Upper lobe of left lung (tissue), 6 donors: ENCODE results near the gene EXOC4. TPM values are rescaled to one million over a fixed set of nuclear protein-coding genes. Genes with fewer than 3 reads are reported as not detected.

Source experiments
- ATAC-seq, 2 donors: fragments of 200-7000 bp; cut with Tn5 transposase; one replicate each; pipeline ENCODE4 v1.9.1; 2022; ENCODE audit warnings: mild to moderate bottlenecking in 2 of 2, moderate library complexity in 2 of 2; ENCODE audit not compliant: low FRiP score in 2 of 2
- DNase-seq, 2 donors: peaks; one replicate each; pipeline ENCODE4 v3.0.0-alpha.2; 2019 to 2020
- H3K27ac ChIP-seq, 4 donors: fragments of 200-600 bp; sonication (generic); one replicate each; pipeline ENCODE4 v1.5.1; 2016 to 2019
- H3K27me3 ChIP-seq, 4 donors: fragments of 200-600 bp; sonication (generic); one replicate each; pipeline ENCODE4 v1.5.1; 2017 to 2019
- H3K36me3 ChIP-seq, 4 donors: fragments of 200-600 bp; sonication (generic); one replicate each; pipeline ENCODE4 v1.5.1; 2016 to 2019
- H3K4me1 ChIP-seq, 4 donors: fragments of 200-600 bp; sonication (generic); one replicate each; pipeline ENCODE4 v1.5.1; 2018 to 2019
- H3K4me3 ChIP-seq, 4 donors: fragments of 200-600 bp; sonication (generic); one replicate each; pipeline ENCODE4 v1.5.1; 2017 to 2019; ENCODE audit warnings: mild to moderate bottlenecking in 2 of 4, moderate library complexity in 1 of 4
- H3K9me3 ChIP-seq, 4 donors: fragments of 200-600 bp; sonication (generic); one replicate each; pipeline ENCODE4 v1.5.1; 2018 to 2019
- CTCF ChIP-seq, 6 experiments: fragments of 450-650 bp in 4 of 6; fragments of 200-600 bp in 2 of 6; sonication (generic) in 2 of 6; IDR thresholded peaks; one replicate each; pipeline ENCODE4 v1.5.1; 2016 to 2019; ENCODE audit warnings: antibody characterized with exemption in 6 of 6
- EP300 ChIP-seq, 4 donors: sonication (generic); formaldehyde crosslinking; IDR thresholded peaks; one replicate each; pipeline ENCODE4 v1.5.1; 2017; ENCODE audit warnings: antibody characterized with exemption in 4 of 4, control low read depth in 2 of 4
- POLR2A ChIP-seq, 4 donors: fragments of 450-650 bp; IDR thresholded peaks; one replicate each; pipeline ENCODE4 v1.5.1; 2016 to 2017; ENCODE audit warnings: antibody characterized with exemption in 4 of 4, mild to moderate bottlenecking in 2 of 4
- POLR2AphosphoS5 ChIP-seq, 2 donors: sonication (generic); formaldehyde crosslinking; IDR thresholded peaks; one replicate each; pipeline ENCODE4 v1.5.1; 2017; ENCODE audit warnings: antibody characterized with exemption in 2 of 2
- WGBS, 2 donors: methylation state at CpG; one replicate each; pipeline ENCODE4 v1.1.5; 2017 to 2018; 5-methylcytosine and 5-hydroxymethylcytosine counted together
- total RNA-seq, 6 donors: library from RNA; depleted of rRNA in 4 of 6; stranded (reverse); fragments of >200 nt in 4 of 6; gene quantifications; one replicate each; pipeline versions ENCODE4 v1.1.0 to v1.2.1, GENCODE V29; 2016 to 2021
- donor health status: DM: no; HTN: no; CAD: no; lungs with moderate emphysema.
- donor health status: DM: no; HTN: yes; CAD: no; lungs with severe emphysema.

EXOC4 gene
- total RNA-seq, 6 donors from 2014 or later, result 56.3 to 325 (median 99.4) TPM

- TF ChIP-seq POLR2AphosphoS5 (IDR thresholded peaks at IDR 0.05) (no peak), CTCF (IDR thresholded peaks at IDR 0.05) (no peak), POLR2A (IDR thresholded peaks at IDR 0.05) (no peak), EP300 (IDR thresholded peaks at IDR 0.05) (no peak)
- Histone ChIP-seq H3K27me3 (no peaks in the 10 kb centered on the region), H3K4me1 (no peaks in the 10 kb centered on the region), H3K27ac (no peak overlapping the region), H3K9me3 (peaks cover 0 to 20% (median 9%) of the 10 kb centered on the region in 4 donors), H3K4me3 (no peak overlapping the region), H3K36me3 (no peaks in the 10 kb centered on the region)
- DNase-seq (no peak), ATAC-seq (no peak)
Observed at GRCh38 chr7:134088199-134088598, 835.3 kb downstream of the EXOC4 start.

- peaks cover 0 to 20% (median 9%) of the 10 kb centered on the region in 4 donors for H3K9me3 ChIP-seq
- no peak for DNase-seq
- no peak overlapping the region for H3K4me3 ChIP-seq
- ATAC-seq, result no peak
- H3K27me3 ChIP-seq, result no peaks in the 10 kb centered on the region
- 81 to 86% methylated on average over 4 of the region's 4 CpGs for WGBS, 2 donors
- H3K4me1 ChIP-seq, result no peaks in the 10 kb centered on the region
- TF ChIP-seq POLR2A (IDR thresholded peaks at IDR 0.05), result no peak
- no peak for TF ChIP-seq EP300 (IDR thresholded peaks at IDR 0.05)
- TF ChIP-seq POLR2AphosphoS5 (IDR thresholded peaks at IDR 0.05), result no peak
- TF ChIP-seq CTCF (IDR thresholded peaks at IDR 0.05), result no peak
- no peaks in the 10 kb centered on the region for H3K36me3 ChIP-seq
- H3K27ac ChIP-seq, result no peak overlapping the region
Observed at GRCh38 chr7:134089446-134089845, 836.6 kb downstream of the EXOC4 start.

- WGBS, 2 donors, result 82 to 90% methylated on average over 4 of the region's 4 CpGs
- DNase-seq (no peak), ATAC-seq (no peak)
- no peak overlapping the region for H3K4me3 ChIP-seq
- H3K27ac ChIP-seq, result no peak overlapping the region
- no peaks in the 10 kb centered on the region for H3K27me3 ChIP-seq
- H3K4me1 ChIP-seq, result no peaks in the 10 kb centered on the region
- H3K36me3 ChIP-seq, result no peaks in the 10 kb centered on the region
- TF ChIP-seq POLR2A (IDR thresholded peaks at IDR 0.05), result no peak
- no peaks in the 10 kb centered on the region for H3K9me3 ChIP-seq
Observed at GRCh38 chr7:134098072-134098471, 845.2 kb downstream of the EXOC4 start.

GRCh38 chr7:134101716-134102115 is 848.8 kb downstream of the EXOC4 start:
- Histone ChIP-seq H3K27ac (no peak overlapping the region), H3K4me3 (no peak overlapping the region), H3K9me3 (no peaks in the 10 kb centered on the region), H3K36me3 (no peaks in the 10 kb centered on the region), H3K4me1 (no peaks in the 10 kb centered on the region), H3K27me3 (no peaks in the 10 kb centered on the region)
- DNase-seq (no peak), ATAC-seq (no peak)
- 30 to 39% methylated on average over 3 of the region's 3 CpGs for WGBS, 2 donors
- TF ChIP-seq POLR2A (IDR thresholded peaks at IDR 0.05), result no peak
- no peak for TF ChIP-seq CTCF (IDR thresholded peaks at IDR 0.05)
- TF ChIP-seq EP300 (IDR thresholded peaks at IDR 0.05), result no peak
- TF ChIP-seq POLR2AphosphoS5 (IDR thresholded peaks at IDR 0.05), result no peak

- Histone ChIP-seq H3K9me3 (no peaks in the 10 kb centered on the region), H3K4me1 (no peaks in the 10 kb centered on the region), H3K27ac (no peak overlapping the region), H3K36me3 (no peaks in the 10 kb centered on the region), H3K4me3 (no peak overlapping the region), H3K27me3 (no peaks in the 10 kb centered on the region)
- ATAC-seq, result no peak
- no peak for DNase-seq
- TF ChIP-seq POLR2A (IDR thresholded peaks at IDR 0.05), result no peak
- no peak for TF ChIP-seq POLR2AphosphoS5 (IDR thresholded peaks at IDR 0.05)
- TF ChIP-seq CTCF (IDR thresholded peaks at IDR 0.05), result no peak
- no peak for TF ChIP-seq EP300 (IDR thresholded peaks at IDR 0.05)
- 97% methylated on average over 4 of the region's 4 CpGs for WGBS, 2 donors
Observed at GRCh38 chr7:134104166-134104565, 851.3 kb downstream of the EXOC4 start.
